Activated CD4-positive, alpha-beta memory T cell treated with anti-CD3 and anti-CD28 coated beads, Interleukin-2, amount 10 ng/mL, durations not matched to agents 7 days and 5 days (primary cell): ENCODE results near the gene HIPK3. TPM values are rescaled to one million over a fixed set of nuclear protein-coding genes. Genes with fewer than 3 reads are reported as not detected.

Source experiments
- CTCF ChIA-PET: fragments of 350-600 bp; sonication (Branson Sonifier 250); formaldehyde crosslinking; loops from one replicate; lab custom pipeline; 2021; ENCODE audit warnings: antibody characterized with exemption, inconsistent platforms; lab: Charles Lee
- POLR2A ChIA-PET: fragments of 350-600 bp; sonication (Branson Sonifier 250); formaldehyde crosslinking; loops from one replicate; lab custom pipeline; 2021; ENCODE audit warnings: antibody characterized with exemption; lab: Charles Lee
- DNase-seq: peaks from one replicate; pipeline ENCODE4 v3.0.0-alpha.2; 2020
- H3K27ac Mint-ChIP-seq: one replicate; pipeline ENCODE4 v1.8.0; 2021; ENCODE audit warnings: mild to moderate bottlenecking, mixed read lengths
- H3K27me3 Mint-ChIP-seq: one replicate; pipeline ENCODE4 v1.8.0; 2021; ENCODE audit warnings: mixed read lengths
- H3K36me3 Mint-ChIP-seq: one replicate; pipeline ENCODE4 v1.8.0; 2021; ENCODE audit warnings: low read depth, mixed read lengths
- H3K4me1 Mint-ChIP-seq: one replicate; pipeline ENCODE4 v1.8.0; 2021; ENCODE audit warnings: mixed read lengths
- H3K4me3 Mint-ChIP-seq: one replicate; pipeline ENCODE4 v1.8.0; 2021; ENCODE audit warnings: mild to moderate bottlenecking, mixed read lengths
- H3K9me3 Mint-ChIP-seq: one replicate; pipeline ENCODE4 v1.8.0; 2021; ENCODE audit warnings: mixed read lengths
- total RNA-seq, 2 experiments: library from RNA; stranded (reverse); gene quantifications; one replicate each; pipeline ENCODE4 v1.2.3, GENCODE V29; 2021

HIPK3 gene
- total RNA-seq, 2 experiments from 2014 or later, result 44.3 to 45.2 TPM

DNA sequence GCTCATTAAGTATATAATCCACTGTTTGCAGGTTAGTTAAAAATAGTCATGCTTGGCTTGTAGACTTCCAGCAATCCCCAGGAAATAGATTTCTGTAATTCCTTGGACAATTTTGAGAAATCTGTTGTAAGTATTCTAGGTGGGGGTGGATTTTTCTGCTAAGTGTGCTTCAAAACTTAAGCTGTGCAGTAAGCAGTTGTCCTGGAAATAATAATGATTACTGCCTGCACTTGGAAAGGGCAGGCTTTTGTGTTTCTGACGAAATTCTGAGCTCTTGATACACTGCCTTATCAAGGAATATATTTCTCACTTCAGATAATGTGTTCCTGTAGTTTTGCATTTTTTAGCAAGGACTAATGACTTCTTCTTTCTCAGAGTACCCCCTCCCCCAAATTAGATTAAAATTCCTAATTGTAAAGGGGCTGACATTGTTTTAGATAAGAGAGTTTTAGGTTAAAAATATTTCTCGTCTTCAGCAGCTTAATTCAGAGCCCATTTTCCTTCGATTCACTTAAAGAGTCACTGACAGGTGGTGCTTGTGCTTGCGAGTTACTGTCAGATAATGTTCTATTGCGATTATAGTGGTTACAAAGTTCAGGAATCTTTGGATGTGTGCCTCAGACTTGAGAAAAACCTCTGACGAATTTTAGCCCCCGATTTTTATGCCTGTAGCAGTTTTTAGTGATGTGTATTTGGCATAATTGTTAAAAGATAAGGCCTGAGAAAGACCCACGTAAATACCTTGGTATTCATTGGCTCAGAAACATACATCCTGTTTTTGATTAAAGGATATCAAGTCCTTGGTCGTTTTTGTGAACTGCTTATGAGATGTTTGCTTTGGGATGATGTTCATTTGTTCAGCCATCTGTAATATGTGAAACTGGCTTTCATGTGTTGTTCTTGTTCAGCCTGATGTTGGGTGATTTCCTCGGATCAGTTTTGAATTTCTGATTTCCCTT is 120.5 kb downstream of the HIPK3 start:
- Mint-ChIP-seq H3K4me3 (no peak overlapping the region), H3K27me3 (peaks cover 48% of the 10 kb centered on the region), H3K27ac (no peak overlapping the region), H3K36me3 (no peaks in the 10 kb centered on the region), H3K9me3 (no peaks in the 10 kb centered on the region), H3K4me1 (peaks cover 4% of the 10 kb centered on the region)
- POLR2A ChIA-PET, result no interaction called here
- DNase-seq, result no peak
- CTCF ChIA-PET, result no interaction called here

DNA sequence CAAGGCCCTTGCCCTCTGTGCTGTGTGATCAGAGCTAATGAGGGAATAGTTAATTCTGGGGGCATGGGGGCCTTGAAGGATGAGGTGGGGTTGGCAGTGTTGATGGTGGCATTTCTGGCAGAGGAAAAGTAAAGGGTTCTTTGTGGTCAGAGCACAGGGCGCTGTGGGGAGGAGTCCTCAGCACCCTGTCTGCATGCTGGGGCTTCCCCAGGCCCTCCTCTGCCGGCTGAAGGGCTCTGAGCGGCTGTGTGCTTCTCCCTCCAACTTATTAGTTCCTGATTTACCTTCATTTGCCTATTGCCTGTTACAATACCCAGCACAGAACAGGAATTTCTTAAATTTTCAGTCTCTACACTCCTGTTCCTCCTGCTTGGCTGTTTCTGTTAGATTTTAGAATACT is 122.8 kb downstream of the HIPK3 start:
- H3K36me3 Mint-ChIP-seq, result no peaks in the 10 kb centered on the region
- no peaks in the 10 kb centered on the region for H3K9me3 Mint-ChIP-seq
- H3K27ac Mint-ChIP-seq, result no peak overlapping the region
- ChIA-PET CTCF (no interaction called here), POLR2A (no interaction called here)
- H3K4me3 Mint-ChIP-seq, result no peak overlapping the region
- no peak for DNase-seq
- H3K4me1 Mint-ChIP-seq, result peaks cover 2% of the 10 kb centered on the region
- H3K27me3 Mint-ChIP-seq, result peaks cover 44% of the 10 kb centered on the region

DNA sequence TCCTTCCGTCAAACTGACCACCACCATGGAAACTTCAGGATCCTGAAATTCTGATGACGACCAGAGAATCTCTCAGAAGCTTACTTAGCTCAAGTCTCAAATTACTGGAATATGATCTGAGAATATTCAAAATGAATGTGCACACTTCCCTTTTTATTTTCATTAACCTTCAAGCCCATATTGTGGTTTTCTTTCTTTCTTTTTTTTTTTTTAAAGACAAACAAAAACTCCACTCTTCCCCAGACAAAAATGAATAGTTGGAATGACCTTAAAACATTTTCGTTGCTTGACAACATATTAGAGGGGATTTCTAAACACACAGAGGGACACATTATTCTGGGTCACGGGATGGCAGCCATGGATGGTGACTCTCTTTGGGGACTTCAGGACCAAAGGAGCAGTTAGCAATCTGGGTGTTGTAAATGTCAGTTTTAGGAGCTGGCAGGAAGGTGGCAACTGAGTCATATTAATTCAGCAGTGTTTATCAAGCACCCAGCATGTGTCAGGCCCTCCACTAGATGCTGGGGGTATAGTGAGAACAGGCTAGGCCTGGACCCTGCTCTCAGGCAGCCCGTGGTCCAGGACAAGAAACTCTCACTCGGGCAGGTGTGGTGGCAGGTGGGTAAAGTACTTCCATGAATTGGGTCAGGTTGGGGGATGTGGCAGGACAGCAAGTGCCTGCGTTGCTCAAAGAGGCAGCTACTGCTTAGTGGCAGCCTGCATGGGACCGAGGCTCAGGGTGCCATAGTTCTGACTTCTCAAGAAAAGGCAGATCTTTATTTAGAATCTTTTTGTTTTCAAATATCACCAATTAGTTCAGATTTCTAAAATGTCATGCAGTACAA is 126.1 kb downstream of the HIPK3 start:
- Mint-ChIP-seq H3K4me1 (no peaks in the 10 kb centered on the region), H3K4me3 (no peak overlapping the region), H3K27me3 (peaks cover 27% of the 10 kb centered on the region), H3K9me3 (no peaks in the 10 kb centered on the region), H3K27ac (no peak overlapping the region), H3K36me3 (no peaks in the 10 kb centered on the region)
- POLR2A ChIA-PET, result no interaction called here
- CTCF ChIA-PET, result interaction anchor here (0.5 kb wide), 1 partner anchor 1565 kb away, joined by 3 read pairs; no protein-coding TSS in a partner anchor
- no peak for DNase-seq

DNA sequence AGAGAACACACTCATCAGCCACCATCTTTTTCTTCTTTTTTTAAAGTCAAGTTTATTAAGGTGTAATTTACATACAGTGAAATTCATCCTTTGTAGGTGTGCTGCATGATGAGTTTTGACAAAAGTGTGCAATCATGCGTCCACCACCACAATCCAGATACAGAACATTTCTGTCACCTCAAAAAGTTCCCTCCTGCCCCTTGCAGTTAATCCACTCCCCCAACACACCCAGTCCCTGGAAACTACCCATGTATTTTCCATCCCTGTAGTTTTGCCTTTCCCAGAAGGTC is 126.7 kb downstream of the HIPK3 start:
- peaks cover 21% of the 10 kb centered on the region for H3K27me3 Mint-ChIP-seq
- no peaks in the 10 kb centered on the region for H3K4me1 Mint-ChIP-seq
- no peaks in the 10 kb centered on the region for H3K9me3 Mint-ChIP-seq
- no peaks in the 10 kb centered on the region for H3K36me3 Mint-ChIP-seq
- H3K4me3 Mint-ChIP-seq, result no peak overlapping the region
- CTCF ChIA-PET, result interaction anchor here (0.5 kb wide), 1 partner anchor 1564 kb away, joined by 3 read pairs; no protein-coding TSS in a partner anchor
- no peak overlapping the region for H3K27ac Mint-ChIP-seq
- no peak for DNase-seq
- POLR2A ChIA-PET, result no interaction called here

DNA sequence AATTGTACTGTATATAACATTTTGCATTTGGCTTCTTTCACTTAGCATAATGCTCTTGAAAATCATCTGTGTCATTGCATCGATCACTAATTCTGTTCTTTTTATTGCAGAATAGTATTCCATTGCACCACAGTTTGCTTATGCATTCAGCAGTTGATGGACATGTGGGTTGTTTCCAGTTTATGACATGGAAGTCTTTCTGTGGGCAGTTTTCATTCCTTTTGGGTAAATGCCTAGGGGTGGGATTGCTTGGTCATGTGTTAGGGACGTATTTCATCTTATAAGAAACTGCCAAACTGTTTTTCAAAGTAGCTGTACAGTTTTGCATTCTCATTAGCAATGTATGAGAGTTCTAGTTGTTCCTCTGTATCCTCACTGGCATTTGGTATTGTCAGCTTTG is 127.0 kb downstream of the HIPK3 start:
- no peaks in the 10 kb centered on the region for H3K4me1 Mint-ChIP-seq
- POLR2A ChIA-PET, result no interaction called here
- H3K9me3 Mint-ChIP-seq, result no peaks in the 10 kb centered on the region
- H3K36me3 Mint-ChIP-seq, result no peaks in the 10 kb centered on the region
- peaks cover 19% of the 10 kb centered on the region for H3K27me3 Mint-ChIP-seq
- DNase-seq, result no peak
- CTCF ChIA-PET, result interaction anchor here (0.5 kb wide), 1 partner anchor 1564 kb away, joined by 3 read pairs; no protein-coding TSS in a partner anchor
- no peak overlapping the region for H3K27ac Mint-ChIP-seq
- H3K4me3 Mint-ChIP-seq, result no peak overlapping the region

DNA sequence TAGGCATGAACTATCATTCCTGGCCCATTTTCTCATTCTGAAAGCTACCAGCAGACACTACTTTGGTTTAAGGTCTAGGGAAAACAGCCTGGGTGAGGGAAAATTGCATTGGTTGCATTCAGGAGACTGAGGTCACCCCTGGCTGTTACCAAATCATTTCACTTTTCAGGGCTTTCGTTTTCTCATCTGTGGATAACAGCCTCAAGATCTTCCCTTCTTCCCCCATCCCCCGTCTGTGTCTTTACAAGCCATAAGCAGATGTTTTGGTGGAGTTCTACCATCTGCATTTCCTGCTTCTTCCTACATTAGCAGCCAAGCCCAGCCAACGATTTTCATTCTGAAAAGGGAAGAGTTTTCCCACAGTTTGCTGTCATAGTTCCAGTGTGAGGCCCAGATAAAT is 130.4 kb downstream of the HIPK3 start:
- no peak for DNase-seq
- Mint-ChIP-seq H3K4me1 (peaks cover 1% of the 10 kb centered on the region), H3K4me3 (no peak overlapping the region), H3K27me3 (peaks cover 14% of the 10 kb centered on the region), H3K36me3 (no peaks in the 10 kb centered on the region), H3K27ac (no peak overlapping the region), H3K9me3 (no peaks in the 10 kb centered on the region)
- POLR2A ChIA-PET, result no interaction called here
- CTCF ChIA-PET, result no interaction called here

DNA sequence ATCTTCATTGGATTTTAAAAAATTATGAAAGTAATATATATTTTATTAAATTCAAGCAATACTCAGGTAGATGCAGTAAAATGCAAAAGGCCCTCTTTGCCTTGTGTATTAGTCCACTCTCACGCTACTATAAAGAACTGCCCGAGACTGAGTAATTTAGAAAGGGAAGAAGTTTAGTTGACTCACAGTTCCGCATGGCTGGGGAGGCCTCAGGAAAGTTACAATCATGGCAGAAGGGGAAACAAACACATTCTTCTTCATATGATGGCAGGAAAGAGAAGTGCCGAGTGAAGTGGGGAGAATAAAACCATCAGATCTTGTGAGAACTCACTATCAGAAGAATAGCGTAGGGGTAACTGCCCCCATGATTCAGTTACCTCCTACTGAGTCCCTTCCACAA is 130.8 kb downstream of the HIPK3 start:
- Mint-ChIP-seq H3K36me3 (no peaks in the 10 kb centered on the region), H3K27me3 (peaks cover 14% of the 10 kb centered on the region), H3K4me1 (peaks cover 1% of the 10 kb centered on the region), H3K27ac (no peak overlapping the region), H3K9me3 (no peaks in the 10 kb centered on the region), H3K4me3 (no peak overlapping the region)
- CTCF ChIA-PET, result no interaction called here
- POLR2A ChIA-PET, result no interaction called here
- DNase-seq, result no peak

DNA sequence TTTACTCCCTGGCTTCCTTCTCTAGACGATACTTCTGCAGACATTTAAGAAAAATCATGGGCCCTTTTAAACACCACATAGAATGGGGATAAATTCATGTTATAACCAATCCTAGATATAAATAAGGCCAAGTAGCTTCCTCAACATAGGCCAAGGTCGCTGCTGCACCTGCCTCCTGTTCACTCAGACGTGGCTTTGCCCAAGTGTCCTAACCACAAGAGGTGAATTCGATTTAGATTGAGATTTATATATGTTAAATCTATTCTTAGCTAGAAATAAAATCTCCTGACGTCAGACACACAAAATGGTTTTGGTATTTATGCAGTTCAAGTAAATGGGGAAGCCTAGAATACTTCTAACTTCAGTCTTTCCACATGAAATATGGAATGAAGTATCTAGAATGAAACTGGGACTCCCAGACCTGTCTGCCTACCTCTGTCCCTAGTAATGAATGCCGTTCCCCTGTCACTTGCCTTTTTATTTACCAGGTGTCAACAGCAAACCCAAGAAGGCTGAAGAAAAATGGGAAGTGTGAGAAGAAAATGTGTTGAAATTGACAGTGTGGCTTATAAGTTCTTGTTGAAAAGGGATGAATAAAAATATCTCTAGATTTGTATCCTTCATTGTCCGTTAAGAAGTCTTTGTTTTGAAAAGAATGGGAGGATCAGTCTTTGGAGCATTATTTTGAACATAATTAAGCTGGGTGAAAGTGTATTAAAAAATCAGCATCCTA is 131.8 kb downstream of the HIPK3 start:
- ChIA-PET POLR2A (no interaction called here), CTCF (no interaction called here)
- DNase-seq, result no peak

DNA sequence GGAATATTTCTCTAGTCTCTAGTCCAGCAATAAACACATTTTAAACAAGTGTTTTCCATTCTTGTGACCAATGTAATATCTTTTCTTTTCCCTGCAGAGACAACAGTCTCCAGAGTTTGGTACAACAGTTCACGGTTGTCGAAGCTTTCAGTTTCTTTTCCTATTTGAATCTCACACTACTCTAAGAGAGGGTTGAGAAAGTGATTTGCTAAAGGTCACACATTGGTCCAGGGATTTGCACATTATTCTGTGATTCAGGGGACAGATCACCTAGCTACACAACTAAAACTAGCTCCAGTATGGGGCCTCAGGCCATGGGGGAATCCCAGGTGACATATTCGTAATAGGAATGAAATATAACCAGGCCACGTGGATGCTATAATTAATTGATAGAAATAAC is 132.5 kb downstream of the HIPK3 start:
- H3K36me3 Mint-ChIP-seq, result no peaks in the 10 kb centered on the region
- peaks cover 1% of the 10 kb centered on the region for H3K4me1 Mint-ChIP-seq
- DNase-seq, result no peak
- no peaks in the 10 kb centered on the region for H3K9me3 Mint-ChIP-seq
- no peak overlapping the region for H3K27ac Mint-ChIP-seq
- ChIA-PET POLR2A (no interaction called here), CTCF (no interaction called here)
- H3K4me3 Mint-ChIP-seq, result no peak overlapping the region
- peaks cover 7% of the 10 kb centered on the region for H3K27me3 Mint-ChIP-seq

More for the DNA sequence above, 131.8 kb downstream of the HIPK3 start:
- Mint-ChIP-seq H3K9me3 (no peaks in the 10 kb centered on the region), H3K27ac (no peak overlapping the region), H3K4me1 (peaks cover 1% of the 10 kb centered on the region), H3K36me3 (no peaks in the 10 kb centered on the region), H3K27me3 (peaks cover 13% of the 10 kb centered on the region), H3K4me3 (no peak overlapping the region)

DNA sequence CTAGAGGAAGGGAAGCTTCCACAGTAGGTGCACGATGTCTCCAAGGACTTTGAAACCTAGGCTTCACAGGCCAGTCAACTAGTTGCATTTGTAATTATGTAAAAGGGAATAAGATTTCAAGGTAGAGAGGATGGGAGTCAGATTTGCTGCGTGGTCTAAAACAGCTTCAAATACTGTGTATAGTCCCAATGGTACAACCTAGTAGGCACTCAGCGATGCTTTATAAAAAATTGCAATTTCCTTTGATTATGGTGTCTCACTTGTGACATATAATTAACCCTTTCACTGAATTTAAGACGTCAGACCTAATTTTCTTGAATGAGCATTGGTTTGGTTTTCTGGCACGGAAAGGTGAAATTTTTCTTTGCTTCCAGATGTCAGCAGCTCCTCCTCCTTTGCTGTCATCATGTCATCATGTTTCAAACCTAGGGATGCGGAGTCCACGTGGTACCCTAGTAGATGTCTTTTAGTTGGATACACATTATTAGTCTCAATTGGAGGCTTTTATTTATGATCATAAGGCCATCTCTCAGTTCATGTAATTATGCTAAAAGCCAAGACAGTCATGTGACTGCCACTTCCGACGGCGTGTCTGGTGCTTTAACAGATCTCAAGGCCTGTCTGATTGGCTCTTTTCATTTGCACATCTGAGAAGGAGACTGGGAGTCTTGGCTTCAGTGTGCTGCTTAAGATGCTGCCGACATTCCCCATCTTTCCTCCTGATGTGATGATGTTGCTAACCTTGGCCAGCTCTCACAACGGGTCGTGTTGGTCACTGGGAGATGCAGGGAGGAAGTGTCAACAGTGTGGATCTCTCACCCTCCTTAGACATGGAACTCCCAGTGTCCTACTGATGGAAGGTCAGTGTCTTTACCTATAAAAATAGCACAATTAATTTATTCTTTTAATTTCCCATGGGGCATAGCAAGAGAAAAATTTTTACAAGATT is 134.0 kb downstream of the HIPK3 start:
- no peak for DNase-seq
- ChIA-PET CTCF (no interaction called here), POLR2A (no interaction called here)
- H3K9me3 Mint-ChIP-seq, result no peaks in the 10 kb centered on the region
- H3K36me3 Mint-ChIP-seq, result no peaks in the 10 kb centered on the region
- H3K4me3 Mint-ChIP-seq, result no peak overlapping the region
- H3K27ac Mint-ChIP-seq, result no peak overlapping the region
- peaks cover 1% of the 10 kb centered on the region for H3K4me1 Mint-ChIP-seq
- H3K27me3 Mint-ChIP-seq, result peaks cover 8% of the 10 kb centered on the region

DNA sequence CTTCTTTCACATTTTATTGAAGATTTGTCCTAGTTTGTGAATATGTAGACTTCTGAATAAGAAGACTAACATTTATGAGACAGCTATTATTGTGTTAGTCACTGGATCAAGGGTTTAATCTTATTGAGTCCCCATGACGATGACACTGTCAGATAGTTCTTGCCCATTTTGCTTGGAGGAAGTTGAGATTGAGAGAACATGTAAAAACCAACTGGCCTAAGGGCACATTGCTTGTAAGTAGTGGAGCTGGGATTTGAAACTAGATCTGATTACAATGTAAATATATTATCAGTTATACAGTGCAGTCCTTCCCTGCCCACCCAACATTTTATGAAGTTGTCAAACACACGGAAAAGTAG is 134.7 kb downstream of the HIPK3 start:
- Mint-ChIP-seq H3K4me3 (no peak overlapping the region), H3K27ac (no peak overlapping the region), H3K36me3 (no peaks in the 10 kb centered on the region), H3K27me3 (peaks cover 9% of the 10 kb centered on the region), H3K9me3 (no peaks in the 10 kb centered on the region), H3K4me1 (peaks cover 1% of the 10 kb centered on the region)
- ChIA-PET POLR2A (no interaction called here), CTCF (no interaction called here)
- DNase-seq, result no peak

DNA sequence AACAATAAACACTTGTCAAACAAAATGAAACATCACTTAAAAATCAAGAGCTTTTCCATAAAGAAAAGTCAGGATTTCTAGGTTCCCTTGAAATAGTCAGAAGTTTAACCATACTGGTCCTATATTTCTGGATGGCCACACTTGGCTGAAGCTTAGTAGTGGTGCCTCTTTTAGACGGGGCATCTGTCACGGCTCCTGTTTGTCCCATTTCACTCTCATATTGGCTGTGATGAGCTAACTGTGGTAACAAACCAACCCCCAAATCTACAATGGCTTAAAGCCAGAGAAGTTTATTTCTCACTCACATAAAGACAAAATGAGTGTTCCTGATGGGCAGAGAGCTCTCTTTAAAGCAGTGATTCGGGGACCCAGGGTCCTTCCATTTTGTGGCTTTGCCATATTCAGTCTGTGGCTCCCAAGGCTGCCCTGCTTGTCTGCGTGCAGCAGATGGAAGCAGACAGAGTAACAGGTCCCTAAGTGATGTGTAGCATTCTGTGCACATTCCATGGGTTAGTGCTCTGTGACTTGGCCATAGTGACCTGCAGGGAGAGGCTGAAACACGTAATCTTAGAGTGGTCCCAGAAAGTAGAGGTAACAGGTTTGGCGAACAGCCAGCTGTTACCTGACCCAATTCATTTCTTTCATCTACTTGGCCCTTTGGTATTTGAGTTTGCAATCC is 137.4 kb downstream of the HIPK3 start:
- Mint-ChIP-seq H3K27me3 (peaks cover 9% of the 10 kb centered on the region), H3K27ac (no peak overlapping the region), H3K4me1 (peaks cover under 1% of the 10 kb centered on the region), H3K36me3 (no peaks in the 10 kb centered on the region), H3K9me3 (no peaks in the 10 kb centered on the region), H3K4me3 (no peak overlapping the region)
- ChIA-PET CTCF (no interaction called here), POLR2A (no interaction called here)
- DNase-seq, result no peak
